ENCODE data around the gene CDCA7L.
"Not testable (repeated sequence)": the region's sequence is repeated elsewhere in the genome, so short reads cannot be mapped to it uniquely, and the experiment has no call there.

Gene CDCA7L

DNA sequence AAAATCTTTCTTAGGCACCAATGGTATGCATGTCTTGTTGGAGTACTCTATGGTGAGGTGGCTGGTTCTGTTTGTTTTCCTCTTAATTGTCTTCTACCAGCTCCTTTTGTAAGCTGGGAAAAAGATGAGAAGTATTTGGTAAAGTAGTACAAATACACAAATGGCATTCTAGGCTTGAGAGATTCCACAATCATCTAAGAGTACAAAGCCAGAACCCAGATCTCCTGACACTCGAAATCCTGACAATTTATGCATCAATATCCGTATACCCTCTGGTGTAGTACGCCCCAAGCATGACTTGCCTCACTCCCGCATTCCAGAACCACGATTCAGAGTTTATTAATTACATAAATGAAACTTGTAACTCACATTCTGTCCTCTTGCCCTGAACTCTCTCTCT is 43.5 kb downstream of the CDCA7L start:
- DNase-seq = no peak

DNA sequence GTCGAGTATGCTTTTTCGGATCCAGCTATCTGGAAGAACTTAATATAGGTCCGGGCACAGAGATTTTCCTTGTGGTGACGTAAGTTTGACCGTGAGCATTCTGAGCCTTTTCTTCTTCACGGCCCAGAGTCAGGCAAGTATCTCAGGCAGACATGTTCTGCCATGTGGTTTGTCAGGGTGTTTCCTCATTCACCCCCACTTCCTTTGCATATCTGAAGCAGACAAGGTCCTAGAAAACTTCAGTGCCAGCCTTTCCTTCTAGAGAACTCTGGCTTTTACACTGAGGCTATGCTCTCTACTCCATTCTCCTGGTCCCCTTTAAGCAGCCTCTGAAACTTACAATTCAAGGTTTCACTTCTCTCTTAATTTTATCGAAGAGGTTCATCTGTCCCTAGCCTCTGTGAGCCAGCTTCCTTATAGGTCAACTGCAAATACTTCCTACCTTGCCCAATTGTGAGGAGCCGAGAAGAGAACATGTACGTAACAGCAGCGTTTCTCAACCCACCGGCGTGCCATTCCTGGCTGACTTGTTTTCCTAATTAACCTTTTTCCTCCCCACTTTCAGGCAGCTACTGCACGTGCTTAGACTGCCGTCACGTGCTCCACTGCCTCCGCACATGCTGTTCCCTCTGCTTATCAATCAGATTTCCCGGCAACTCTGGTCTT is 47.3 kb downstream of the CDCA7L start:
- no peak for DNase-seq

DNA sequence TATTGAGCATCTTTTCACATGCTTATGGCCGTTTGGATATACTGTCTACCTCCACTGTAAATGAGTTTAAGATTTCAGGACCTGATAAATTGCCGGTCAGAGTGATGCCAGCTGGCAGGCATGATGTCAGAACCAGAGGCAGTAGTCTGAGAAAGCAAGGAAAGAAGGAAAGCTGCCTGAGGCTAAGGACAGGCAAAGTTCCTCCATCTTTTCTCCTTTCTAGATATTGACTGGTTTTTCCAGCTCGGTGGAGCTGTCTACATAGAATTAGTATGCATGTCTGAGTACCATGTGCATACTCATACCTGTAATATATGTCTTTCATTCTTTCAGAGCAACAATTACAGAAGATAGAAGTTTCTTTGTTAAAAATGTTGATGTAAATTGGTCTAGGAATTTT is 52.3 kb downstream of the CDCA7L start:
- DNase-seq = no peak

DNA sequence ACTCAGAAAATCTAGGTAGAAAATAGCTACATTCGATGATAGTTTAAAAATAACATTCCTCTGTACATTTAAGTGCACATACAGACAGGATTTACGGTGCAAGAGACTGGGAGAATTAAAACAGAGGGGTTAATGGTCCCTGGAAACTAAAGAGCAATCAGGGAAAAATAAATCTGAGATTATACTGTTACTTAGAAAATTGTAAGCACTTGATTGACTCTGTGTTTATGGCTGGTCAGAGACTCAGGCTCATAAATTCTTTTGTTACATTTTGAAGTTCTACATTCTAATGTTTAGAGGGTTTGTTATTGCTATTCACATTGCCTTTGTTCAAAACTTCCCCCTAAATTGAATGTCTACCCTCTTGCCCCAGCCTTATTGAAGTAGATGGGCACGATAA is 54.4 kb downstream of the CDCA7L start:
- no peak for DNase-seq

DNA sequence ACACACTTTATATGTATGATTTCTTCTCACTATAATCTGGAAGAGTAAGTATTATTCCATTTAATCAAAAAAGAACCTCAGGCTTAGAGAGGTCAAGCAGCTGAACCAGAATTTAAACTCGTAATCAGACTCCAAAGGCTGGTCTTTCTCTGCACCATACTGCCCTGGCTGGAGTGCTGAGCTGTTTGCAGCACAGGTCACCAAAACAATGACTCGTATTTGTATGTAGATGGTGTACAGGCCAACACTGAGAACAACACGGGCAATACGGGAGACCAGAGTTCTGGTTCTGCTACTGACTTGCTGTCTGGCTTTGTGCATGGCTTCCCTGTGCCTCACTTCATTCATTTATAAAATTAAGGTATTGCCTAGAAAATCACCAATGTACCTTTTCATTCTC is 57.9 kb downstream of the CDCA7L start:
- DNase-seq = no peak

DNA sequence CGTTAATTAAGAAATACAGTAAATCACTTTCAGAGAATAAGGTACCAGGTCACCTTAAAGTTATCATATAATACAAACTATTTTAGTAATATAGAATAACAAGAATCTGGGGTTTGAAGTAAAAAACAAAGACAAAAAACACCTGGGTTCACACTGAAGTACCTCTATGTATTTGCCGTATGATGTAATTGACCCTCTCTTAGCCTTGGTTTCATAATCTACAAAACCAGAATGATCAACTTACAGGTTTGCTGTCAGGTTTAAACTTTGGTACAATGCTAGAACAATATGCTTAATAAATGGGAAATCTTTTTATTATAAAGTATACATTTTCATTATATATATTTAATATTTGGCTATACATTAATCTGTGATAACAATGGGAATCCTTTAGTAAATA is 58.3 kb downstream of the CDCA7L start:
- no peak for DNase-seq

DNA sequence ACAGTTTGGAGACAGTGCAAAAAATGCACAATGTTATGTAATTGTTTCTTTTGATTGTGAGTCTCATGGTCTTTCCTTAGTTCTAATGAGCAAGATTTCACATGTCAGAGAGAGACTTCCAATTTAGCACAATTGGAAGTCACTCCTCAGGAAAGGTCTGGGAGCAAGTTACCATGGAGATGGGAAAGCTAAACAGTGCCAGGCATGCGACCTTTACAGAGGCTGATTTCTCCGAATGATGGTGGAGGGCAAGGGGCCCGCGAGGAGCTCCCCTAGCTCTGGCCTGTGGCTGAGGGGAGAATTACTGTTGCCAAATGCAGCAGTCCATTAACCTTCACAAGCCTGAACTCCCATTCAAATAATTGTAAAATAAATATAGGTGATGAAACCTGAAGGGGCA is 59.3 kb downstream of the CDCA7L start:
- peak; percentile 66 for DNase-seq

DNA sequence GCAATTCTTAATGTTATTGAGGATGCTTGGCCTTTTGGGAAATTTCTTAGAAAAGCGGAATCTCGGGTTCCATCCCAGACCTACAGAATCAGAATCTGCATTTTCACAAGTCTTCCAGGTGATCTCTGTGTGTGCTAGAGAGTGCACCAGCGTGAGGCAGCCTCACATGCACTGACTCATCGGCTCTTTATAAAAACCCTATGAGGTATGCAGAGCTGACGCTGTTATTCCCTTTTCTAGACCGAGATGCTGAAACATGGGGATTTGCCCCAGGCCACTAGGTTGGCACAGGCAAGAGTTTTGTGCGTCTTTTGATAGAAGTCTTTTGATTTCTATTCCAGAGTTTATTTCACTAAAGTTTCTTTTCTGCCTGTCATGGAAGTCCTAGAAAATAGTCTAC is 61.2 kb downstream of the CDCA7L start:
- no peak for DNase-seq

DNA sequence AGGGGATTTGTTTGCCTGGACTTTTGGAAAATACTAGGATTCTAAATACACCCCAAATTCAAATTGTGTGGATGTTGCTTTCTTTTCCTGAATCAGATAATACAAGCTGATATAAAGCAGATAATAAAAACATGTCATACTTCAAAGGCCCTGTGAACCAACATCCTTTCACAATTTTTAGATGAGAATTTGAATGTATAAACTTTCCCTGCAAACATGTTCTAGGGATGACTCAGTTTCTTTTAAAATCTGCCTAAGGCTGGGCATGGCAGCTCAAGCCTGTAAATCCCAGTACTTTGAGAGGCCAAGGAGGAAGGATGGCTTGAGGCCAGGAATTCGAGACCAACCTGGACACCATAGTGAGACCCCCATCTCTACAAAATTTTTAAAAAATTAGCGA is 62.2 kb downstream of the CDCA7L start:
- DNase-seq = not testable (repeated sequence)

DNA sequence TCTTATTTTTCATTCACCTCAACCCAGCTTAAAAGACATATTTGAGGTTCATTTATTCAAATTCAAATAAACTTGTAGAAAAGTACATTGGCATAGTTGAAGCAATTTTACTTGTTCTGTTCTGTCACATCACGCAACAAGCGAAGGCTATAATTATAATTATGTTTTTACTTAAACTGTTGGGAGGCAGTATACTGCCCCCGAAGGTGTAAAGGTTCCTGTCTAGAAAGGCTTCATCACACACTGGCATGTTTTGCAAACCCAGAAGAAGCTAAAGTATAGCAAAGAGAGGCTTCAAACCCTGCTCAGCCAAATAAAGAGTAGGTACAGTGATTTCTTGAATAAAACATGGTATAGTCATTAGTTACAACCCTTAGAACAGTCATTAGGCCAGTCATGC is 62.6 kb downstream of the CDCA7L start:
- DNase-seq = no peak

DNA sequence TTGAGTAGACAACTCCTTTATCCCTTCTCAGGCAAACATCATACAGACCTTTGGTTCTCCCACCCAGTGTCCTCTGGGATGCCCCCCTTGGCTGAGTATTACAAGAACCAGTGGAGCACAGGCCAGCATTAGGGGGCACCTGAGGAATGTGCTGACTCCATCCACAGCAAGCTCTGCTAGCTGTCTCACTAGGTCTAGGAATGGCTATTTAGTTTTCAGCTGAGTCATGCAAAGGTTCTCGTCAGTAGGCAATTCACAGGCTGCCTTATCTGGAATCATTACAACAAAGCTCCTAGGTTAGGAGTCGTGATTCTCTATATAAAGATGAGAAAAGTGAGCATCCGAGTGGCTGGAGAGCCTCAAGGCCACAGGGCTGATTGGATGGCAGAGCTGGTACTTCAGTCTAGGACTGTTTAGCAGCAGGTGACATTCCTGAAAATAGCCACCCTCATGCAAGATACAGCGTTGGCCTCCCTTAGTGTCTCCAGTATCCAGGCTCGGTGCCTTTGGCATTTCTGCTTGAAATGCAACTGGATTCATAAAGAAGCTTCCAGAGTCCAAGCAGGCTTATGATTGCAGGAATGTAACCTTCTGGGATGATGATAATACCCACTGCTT is 75.8 kb downstream of the CDCA7L start:
- DNase-seq = no peak

DNA sequence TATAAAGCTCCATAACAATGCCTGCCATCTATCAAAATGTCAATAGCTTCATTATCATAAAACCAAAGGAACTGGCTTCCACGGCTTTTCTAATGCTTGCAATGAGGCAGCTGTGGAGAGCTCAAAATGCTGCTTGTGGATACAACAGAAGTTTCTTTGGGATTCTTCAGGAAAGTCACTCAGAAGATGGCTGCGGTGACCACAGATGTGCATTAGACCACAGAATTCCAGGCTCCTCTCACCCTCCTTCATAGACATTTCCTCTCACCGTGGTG is 77.2 kb downstream of the CDCA7L start:
- DNase-seq = no peak

DNA sequence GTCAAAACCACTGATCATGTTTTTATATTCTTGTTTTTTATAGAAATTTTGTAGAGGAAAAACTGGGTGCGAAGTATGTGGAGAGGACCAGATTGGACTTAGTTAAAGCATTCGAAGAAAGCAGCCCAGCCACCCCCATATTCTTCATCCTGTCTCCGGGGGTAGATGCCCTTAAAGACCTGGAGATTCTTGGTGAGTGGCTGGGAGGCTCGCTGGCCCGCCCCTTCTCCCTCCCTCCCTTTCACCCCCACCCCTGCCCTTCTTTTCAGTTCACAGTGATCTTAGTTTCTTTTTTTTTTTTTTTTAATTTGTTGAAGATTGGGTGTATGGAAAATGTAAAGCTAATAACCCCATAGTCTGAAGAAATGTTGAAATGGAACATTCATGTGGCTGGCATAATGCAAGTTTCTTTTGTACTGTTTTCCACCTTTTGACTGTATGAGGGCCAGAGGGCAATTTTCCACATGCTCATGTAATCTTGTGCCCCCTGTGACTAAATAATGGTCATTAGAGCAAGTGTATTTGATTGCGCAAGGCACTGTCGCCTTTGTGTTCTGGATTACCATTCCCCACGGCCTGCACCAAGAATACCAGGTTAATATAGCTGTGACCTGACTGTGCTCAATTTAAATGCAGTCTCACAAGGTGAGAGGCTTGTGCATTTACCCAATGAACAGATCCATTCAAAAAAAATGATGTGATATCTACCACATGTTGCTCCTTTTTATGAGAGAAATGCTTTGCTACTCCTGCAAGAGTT is 77.7 kb downstream of the CDCA7L start:
- DNase-seq = no peak

DNA sequence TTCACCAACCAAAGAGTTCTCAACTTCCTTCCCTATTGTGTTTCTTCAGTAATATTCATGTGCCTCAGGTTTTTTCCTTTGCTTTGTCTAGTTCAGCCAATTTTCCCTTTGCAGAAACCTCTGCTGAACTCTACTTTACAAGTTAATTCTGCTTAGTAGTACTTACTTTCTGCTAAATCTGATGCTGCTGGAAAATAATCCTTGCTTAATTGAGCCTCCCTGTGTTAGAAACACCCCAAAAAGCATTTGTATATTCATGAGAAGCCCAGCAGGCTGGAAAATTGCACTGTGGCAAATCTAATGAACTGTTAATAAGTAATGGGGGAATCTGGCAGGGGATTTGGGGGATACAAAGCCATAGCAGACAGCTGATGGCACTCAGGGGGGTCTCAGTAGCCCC is 78.5 kb downstream of the CDCA7L start:
- no peak for DNase-seq

DNA sequence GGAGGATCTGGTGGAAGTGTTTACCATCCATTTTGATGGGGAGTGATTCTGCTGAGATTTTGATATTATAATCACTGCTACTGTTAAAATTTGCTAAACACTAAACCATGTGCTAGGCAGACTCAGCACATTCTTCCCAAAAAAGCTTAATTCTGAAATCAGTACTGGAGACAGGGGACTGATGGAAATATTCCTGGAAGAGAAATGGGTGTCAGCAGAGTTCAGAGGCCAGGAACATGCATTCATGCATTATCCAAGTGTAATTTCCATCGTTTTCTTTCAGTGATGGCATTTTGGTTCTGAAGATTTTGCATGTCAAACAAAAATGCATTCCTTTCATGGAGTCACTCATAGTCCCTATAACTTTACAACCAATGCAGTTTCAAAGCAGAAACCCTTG is 79.0 kb downstream of the CDCA7L start:
- no peak for DNase-seq

DNA sequence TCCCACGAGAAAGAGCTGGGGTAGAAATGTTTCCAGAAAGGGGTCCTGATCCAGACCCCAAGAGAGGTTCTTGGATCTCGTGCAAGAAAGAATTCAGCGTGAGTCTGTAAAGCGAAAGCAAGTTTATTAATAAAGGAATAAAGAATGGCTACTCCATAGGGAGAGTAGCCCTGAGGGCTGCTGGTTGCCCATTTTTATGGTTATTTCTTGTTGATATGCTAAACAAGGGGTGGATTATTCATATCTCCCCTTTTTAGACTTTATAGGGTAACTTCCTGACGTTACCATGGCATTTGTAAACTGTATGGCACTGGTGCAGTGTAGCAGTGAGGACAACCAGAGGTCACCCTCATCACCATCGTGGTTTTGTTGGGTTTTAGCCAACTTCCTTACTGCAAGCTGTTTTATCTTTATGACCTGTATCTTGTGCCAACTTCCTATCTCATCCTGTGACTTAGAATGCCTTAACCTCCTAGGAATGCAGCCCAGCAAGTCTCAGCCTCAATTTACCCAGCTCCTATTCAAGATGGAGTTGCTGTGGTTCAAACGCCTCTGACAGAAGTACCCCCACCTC is 80.0 kb downstream of the CDCA7L start:
- DNase-seq = not testable (repeated sequence)

DNA sequence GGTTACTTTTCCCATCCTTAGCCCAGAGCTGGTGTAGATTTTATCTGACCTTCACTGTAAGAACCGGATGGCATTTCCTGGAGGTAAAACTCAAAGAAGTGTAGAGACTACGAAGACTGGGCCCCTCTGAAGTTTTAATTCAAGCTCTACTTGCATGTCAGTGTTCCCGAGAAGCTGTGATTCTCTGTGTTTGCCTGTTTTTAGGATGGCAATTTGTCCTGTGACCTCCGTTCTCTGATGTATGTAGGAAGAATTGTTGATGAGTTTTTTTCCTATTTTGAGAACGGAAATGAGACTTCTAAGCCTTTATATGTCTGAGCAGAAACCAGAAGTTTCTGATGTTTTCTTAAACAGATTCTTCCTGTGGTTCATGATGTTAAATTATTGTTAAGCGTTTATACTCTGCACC is 94.1 kb downstream of the CDCA7L start:
- no peak for DNase-seq
